Heart right ventricle (tissue), 16 donors: ENCODE measurements around the gene TCIRG1. TPM values are rescaled to one million over a fixed set of nuclear protein-coding genes. Genes with fewer than 3 reads are reported as not detected.

ENCODE experiments used
- ATAC-seq, 8 donors: fragments of 200-7000 bp; cut with Tn5 transposase; one replicate each; pipeline ENCODE4 v1.9.1; 2020; ENCODE audit warnings: mild to moderate bottlenecking in 8 of 8, moderate library complexity in 8 of 8, moderate number of reproducible peaks in 1 of 8
- DNase-seq, 2 donors: peaks; one replicate each; pipeline ENCODE4 v3.0.0-alpha.2; 2020
- H3K27ac ChIP-seq, 10 donors: fragments of 200-600 bp; sonication (generic) in 2 of 10; one replicate each; pipeline versions ENCODE4 v1.5.0 to v1.8.0; 2020 to 2022; ENCODE audit warnings: mild to moderate bottlenecking in 3 of 10
- H3K27me3 ChIP-seq, 7 donors: fragments of 200-600 bp; one replicate each; pipeline ENCODE4 v1.8.0; 2021 to 2022; ENCODE audit warnings: mild to moderate bottlenecking in 2 of 7
- H3K36me3 ChIP-seq, 9 donors: fragments of 200-600 bp; sonication (generic) in 1 of 9; one replicate each; pipeline versions ENCODE4 v1.5.0 to v1.8.0; 2020 to 2022; ENCODE audit warnings: mild to moderate bottlenecking in 2 of 9
- H3K4me1 ChIP-seq, 9 donors: fragments of 200-600 bp; sonication (generic) in 1 of 9; one replicate each; pipeline versions ENCODE4 v1.5.0 to v1.8.0; 2020 to 2022; ENCODE audit warnings: mild to moderate bottlenecking in 4 of 9
- H3K4me3 ChIP-seq, 10 donors: fragments of 200-600 bp; sonication (generic) in 2 of 10; one replicate each; pipeline versions ENCODE4 v1.5.0 to v1.8.0; 2020 to 2022; ENCODE audit warnings: mild to moderate bottlenecking in 7 of 10, moderate library complexity in 2 of 10
- H3K9me3 ChIP-seq, 11 donors: fragments of 200-600 bp in 10 of 11; sonication (generic) in 2 of 11; one replicate each; pipeline versions ENCODE4 v1.5.0 to v1.8.0; 2013 to 2022; ENCODE audit warnings: mild to moderate bottlenecking in 2 of 11, control low read depth in 1 of 11, moderate library complexity in 1 of 11
- CTCF ChIP-seq, 9 donors: fragments of 200-600 bp; sonication (generic) in 2 of 9; IDR thresholded peaks; one replicate each; pipeline versions ENCODE4 v1.5.0 to v1.8.0; 2021 to 2022; ENCODE audit warnings: antibody characterized with exemption in 9 of 9, mild to moderate bottlenecking in 5 of 9, moderate library complexity in 1 of 9
- WGBS, 2 donors: extraction: QIAGEN DNeasy Blood & Tissue Kit; methylation state at CpG; one replicate each; pipeline ENCODE4 v1.1.7; 2013; ENCODE audit warnings: inconsistent platforms in 1 of 2; 5-methylcytosine and 5-hydroxymethylcytosine counted together
- intact Hi-C, 10 donors: fragments of 100-400 bp; cut with DNase I; formaldehyde crosslinking; loops; one replicate each; pipeline versions ENCODE4 v1.11.1 to v1.14.2; 2022
- polyA plus RNA-seq, 2 donors: library from polyadenylated mRNA; stranded (reverse); fragments of 200-250 nt; gene quantifications; one replicate each; pipeline ENCODE4 v1.2.3, GENCODE V29; 2013
- total RNA-seq, 10 donors: library from RNA; stranded (reverse); fragmentation: NEBNext Ultra II Directional in 3 of 10; extraction: Animal tissue kit (Norgen Biotek cat#: 25700) in 3 of 10; gene quantifications; one replicate each; pipeline versions ENCODE4 v1.2.1 to v1.2.4, GENCODE V29; 2021 to 2023
- donor health status: Arrhythmogenic right ventricular cardiomyopathy.
- donor health status: ischemic (EF 13 %, LVEDD 7.1; RV severe dilation, severe dysfunction).
- donor health status: healthy with polysubstance abuse.
- donor health status: DM: no; HTN: yes; CAD: no.
- donor health status: DM: no; HTN: no; CAD: no.
- donor health status: ischemic (EF 25% LVEDD 6.9; RV normal size, moderate dysfunction).
- donor health status: ischemic (EF 25% LVEDD 5.7; RV mildly dilated, moderate dysfunction).
- donor health status: healthy.
- donor health status: DM: yes; HTN: yes; CAD: no.
- donor health status: Ischemic cardiomyopathy.
- donor health status: ischemic (EF 35%, LVEDD 5.7; RV mildly dilated, moderate dysfunction).
- donor health status: nonischemic (EF 11% LVEDD 7.7; RV severe dilation, severe dysfunction).
- donor health status: DM: yes; HTN: yes; CAD: no.
- donor health status: PGD.
- donor health status: ischemic (EF 29% LVEDD 5.4; RV normal size, mild dysfunction).
- donor health status: nonischemic (EF 23%, LVEDD 6.1; RV moderate dilation, normal function).

Gene TCIRG1
- total and polyA plus RNA-seq, 12 donors, result 7.9 to 91.4 (median 15.1) TPM

- intact Hi-C loops, result no loop called here
- no peak for DNase-seq
- WGBS, 2 donors, result 90 to 92% methylated on average over 15 of the region's 15 CpGs
- Histone ChIP-seq H3K9me3 (no peaks in the 10 kb centered on the region), H3K36me3 (peaks cover 0 to 70% (median 7%) of the 10 kb centered on the region in 9 donors), H3K27me3 (no peaks in the 10 kb centered on the region), H3K27ac (no peak overlapping the region), H3K4me3 (no peak overlapping the region), H3K4me1 (peaks cover 0 to 6% (median 0%) of the 10 kb centered on the region in 9 donors)
- TF ChIP-seq CTCF (IDR thresholded peaks at IDR 0.05), result no peak
- no peak for ATAC-seq
These were observed 13.5 kb downstream of the TCIRG1 start for GRCh38 chr11:68052137-68052873.

GRCh38 chr11:68053117-68053516 lies 14.3 kb downstream of the TCIRG1 start:
- intact Hi-C loops, result no loop called here
- no peak overlapping the region for H3K4me3 ChIP-seq
- H3K36me3 ChIP-seq, result peaks cover 0 to 66% (median 7%) of the 10 kb centered on the region in 9 donors
- peaks cover 0 to 6% (median 0%) of the 10 kb centered on the region in 9 donors for H3K4me1 ChIP-seq
- no peaks in the 10 kb centered on the region for H3K9me3 ChIP-seq
- 69 to 72% methylated on average over 9 of the region's 9 CpGs for WGBS, 2 donors
- no peaks in the 10 kb centered on the region for H3K27me3 ChIP-seq
- TF ChIP-seq CTCF (IDR thresholded peaks at IDR 0.05), result no peak
- ATAC-seq (peak in 6 of 8 donors; percentile 11 to 37 (median 25)), DNase-seq (no peak)
- H3K27ac ChIP-seq, result no peak overlapping the region

- no peak for TF ChIP-seq CTCF (IDR thresholded peaks at IDR 0.05)
- Histone ChIP-seq H3K27ac (no peak overlapping the region), H3K4me1 (peaks cover 0 to 6% (median 0%) of the 10 kb centered on the region in 9 donors), H3K4me3 (no peak overlapping the region), H3K9me3 (no peaks in the 10 kb centered on the region), H3K27me3 (no peaks in the 10 kb centered on the region), H3K36me3 (peaks cover 0 to 66% (median 7%) of the 10 kb centered on the region in 9 donors)
- ATAC-seq (no peak), DNase-seq (no peak)
- intact Hi-C loops, result no loop called here
- WGBS, 2 donors, result 91 to 93% methylated on average over 11 of the region's 11 CpGs
These were observed 15.4 kb downstream of the TCIRG1 start for GRCh38 chr11:68053981-68054812.
